Brain pericyte (primary cell): Measurements from ENCODE around the gene SFMBT1.

Experiments
- DNase-seq: peaks from one replicate; pipeline ENCODE4 v3.0.0-alpha.2; 2012; ENCODE audit warnings: low read depth, low spot score

SFMBT1 gene

GRCh38 chr3:52886049-52886730 lies 159.7 kb downstream of the SFMBT1 start:
- no peak for DNase-seq

GRCh38 chr3:52882377-52882776 lies 163.5 kb downstream of the SFMBT1 start:
- no peak for DNase-seq

- no peak for DNase-seq
These were observed 164.0 kb downstream of the SFMBT1 start for GRCh38 chr3:52881871-52882270.

- no peak for DNase-seq
These were observed 165.4 kb downstream of the SFMBT1 start for GRCh38 chr3:52880474-52880873.

GRCh38 chr3:52880047-52880446 lies 165.8 kb downstream of the SFMBT1 start:
- no peak for DNase-seq

- no peak for DNase-seq
These were observed 166.3 kb downstream of the SFMBT1 start for GRCh38 chr3:52879581-52879980.

- DNase-seq, result no peak
These were observed 166.8 kb downstream of the SFMBT1 start for GRCh38 chr3:52879090-52879489.

- DNase-seq, result no peak
These were observed 168.8 kb downstream of the SFMBT1 start for GRCh38 chr3:52877085-52877484.

GRCh38 chr3:52874864-52875587 lies 170.8 kb downstream of the SFMBT1 start:
- DNase-seq, result no peak

GRCh38 chr3:52874160-52874701 lies 171.6 kb downstream of the SFMBT1 start:
- DNase-seq, result no peak

- DNase-seq, result no peak
These were observed 172.3 kb downstream of the SFMBT1 start for GRCh38 chr3:52873433-52874159.

- DNase-seq, result no peak
These were observed 173.6 kb downstream of the SFMBT1 start for GRCh38 chr3:52872245-52872644.

- no peak for DNase-seq
These were observed 174.1 kb downstream of the SFMBT1 start for GRCh38 chr3:52871761-52872160.

- DNase-seq, result no peak
These were observed 175.4 kb downstream of the SFMBT1 start for GRCh38 chr3:52870471-52870870.

- no peak for DNase-seq
These were observed 179.4 kb downstream of the SFMBT1 start for GRCh38 chr3:52866427-52866826.

GRCh38 chr3:52865994-52866393 lies 179.9 kb downstream of the SFMBT1 start:
- no peak for DNase-seq

- DNase-seq, result no peak
These were observed 185.5 kb downstream of the SFMBT1 start for GRCh38 chr3:52860424-52860768.

- no peak for DNase-seq
These were observed 186.0 kb downstream of the SFMBT1 start for GRCh38 chr3:52859686-52860423.

- no peak for DNase-seq
These were observed 188.0 kb downstream of the SFMBT1 start for GRCh38 chr3:52857864-52858263.

- DNase-seq, result no peak
These were observed 188.7 kb downstream of the SFMBT1 start for GRCh38 chr3:52857133-52857532.

- DNase-seq, result no peak
These were observed 189.2 kb downstream of the SFMBT1 start for GRCh38 chr3:52856666-52857065.

GRCh38 chr3:52854013-52854412 lies 191.9 kb downstream of the SFMBT1 start:
- no peak for DNase-seq
